ENCODE results near the gene CFC1B.
"Not testable (repeated sequence)": the region's sequence is repeated elsewhere in the genome, so short reads cannot be mapped to it uniquely, and the experiment has no call there.

CFC1B gene

GRCh38 chr2:130549475-130549874 lies 28.5 kb downstream of the CFC1B start:
- not testable (repeated sequence) for H3K4me3 ChIP-seq (replicated peaks; ENCODE audit: low read depth, low read length); DNase-seq (ENCODE audit: low read depth)

DNA sequence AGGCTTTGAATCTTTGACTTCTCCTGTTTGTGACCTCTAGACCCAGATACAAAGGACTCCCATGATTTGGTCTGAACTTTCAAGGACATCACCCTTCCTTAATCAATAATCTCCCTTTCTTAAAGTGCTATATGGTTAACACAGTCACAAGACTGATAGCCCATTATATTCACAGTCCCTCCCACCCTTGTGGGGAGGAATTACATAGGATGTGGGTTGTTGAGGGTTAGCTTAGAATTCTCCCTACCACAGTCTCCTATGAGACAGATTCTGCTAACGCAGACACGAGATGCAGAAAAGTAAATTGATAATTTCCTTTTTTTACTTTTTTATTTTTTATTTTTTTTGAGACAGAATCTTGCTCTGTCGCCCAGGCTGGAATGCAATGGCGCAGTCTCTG lies 33.2 kb downstream of the CFC1B start:
- DNase-seq (ENCODE audit: low read depth); H3K4me3 ChIP-seq (replicated peaks; ENCODE audit: low read depth, low read length): not testable (repeated sequence)

DNA sequence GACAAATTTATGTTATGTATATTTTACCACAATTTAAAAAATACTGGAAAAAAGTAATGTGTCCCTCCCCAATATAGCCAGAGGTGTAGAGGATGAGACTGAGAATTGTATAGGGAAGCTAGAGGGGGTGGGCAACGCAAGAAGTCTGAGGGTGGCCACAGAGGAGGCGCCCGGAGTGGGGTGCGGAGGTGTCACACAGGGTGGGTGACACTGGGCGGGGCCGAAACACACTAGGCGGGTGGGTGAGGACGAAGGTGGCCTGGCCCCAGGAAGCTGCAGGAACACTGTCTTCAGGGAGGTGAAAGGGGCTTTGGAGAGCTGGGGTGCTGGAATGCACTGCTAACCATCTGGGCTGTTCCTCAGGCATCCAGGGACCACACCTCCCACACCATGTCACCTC lies 35.4 kb downstream of the CFC1B start:
- DNase-seq (ENCODE audit: low read depth); H3K4me3 ChIP-seq (replicated peaks; ENCODE audit: low read depth, low read length): not testable (repeated sequence)

GRCh38 chr2:130566165-130566564 lies 45.1 kb downstream of the CFC1B start:
- not testable (repeated sequence) for DNase-seq (ENCODE audit: low read depth); H3K4me3 ChIP-seq (replicated peaks; ENCODE audit: low read depth, low read length)

- not testable (repeated sequence) for H3K4me3 ChIP-seq (replicated peaks; ENCODE audit: low read depth, low read length)
Measured at GRCh38 chr2:130571929-130572328, 50.9 kb downstream of the CFC1B start.

DNA sequence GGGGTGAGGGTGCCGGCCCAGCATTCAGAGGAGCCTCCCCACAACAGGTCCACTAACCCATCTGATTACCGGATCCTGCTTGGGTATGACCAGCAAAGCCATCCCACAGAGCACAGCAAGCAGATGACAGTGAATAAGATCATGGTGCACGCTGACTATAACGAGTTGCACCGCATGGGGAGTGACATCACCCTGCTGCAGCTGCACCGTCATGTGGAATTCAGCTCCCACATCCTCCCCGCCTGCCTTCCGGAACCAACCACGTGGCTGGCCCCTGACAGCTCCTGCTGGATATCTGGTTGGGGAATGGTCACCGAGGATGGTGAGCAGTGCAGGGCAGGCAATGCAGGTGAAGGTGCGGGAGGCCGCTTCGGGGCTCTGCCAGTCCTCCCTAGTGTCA lies 53.2 kb downstream of the CFC1B start:
- not testable (repeated sequence) for H3K4me3 ChIP-seq (replicated peaks; ENCODE audit: low read depth, low read length); DNase-seq (ENCODE audit: low read depth)

More at GRCh38 chr2:130571929-130572328, 50.9 kb downstream of the CFC1B start:
- DNase-seq (ENCODE audit: low read depth): not testable (repeated sequence)

DNA sequence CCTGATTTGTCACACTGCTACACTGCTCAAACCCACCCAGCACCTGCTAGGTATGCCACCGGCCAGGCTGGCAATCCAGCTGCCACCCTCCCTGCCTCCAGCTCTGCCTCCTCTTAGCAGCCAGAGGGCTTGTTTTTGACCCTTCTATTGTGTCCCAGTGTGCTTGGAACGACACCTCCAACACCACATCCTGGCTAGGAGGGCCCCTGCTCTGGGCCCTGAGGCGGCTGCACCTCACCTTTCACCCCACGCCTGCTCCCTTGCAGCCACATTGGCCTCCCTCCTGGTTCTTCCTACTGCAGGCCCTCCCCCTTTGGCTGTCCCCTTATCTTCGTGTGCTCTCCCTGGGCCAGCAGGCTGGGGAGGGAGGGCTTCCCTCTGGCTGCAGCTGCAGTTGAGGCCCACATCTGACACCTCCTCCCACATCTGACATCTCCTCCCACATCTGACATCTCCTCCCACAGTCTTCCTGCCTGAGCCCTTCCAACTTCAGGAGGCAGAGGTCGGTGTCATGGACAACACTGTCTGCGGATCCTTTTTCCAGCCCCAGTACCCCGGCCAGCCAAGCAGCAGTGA lies 55.3 kb downstream of the CFC1B start:
- not testable (repeated sequence) for H3K4me3 ChIP-seq (replicated peaks; ENCODE audit: low read depth, low read length); DNase-seq (ENCODE audit: low read depth)

DNA sequence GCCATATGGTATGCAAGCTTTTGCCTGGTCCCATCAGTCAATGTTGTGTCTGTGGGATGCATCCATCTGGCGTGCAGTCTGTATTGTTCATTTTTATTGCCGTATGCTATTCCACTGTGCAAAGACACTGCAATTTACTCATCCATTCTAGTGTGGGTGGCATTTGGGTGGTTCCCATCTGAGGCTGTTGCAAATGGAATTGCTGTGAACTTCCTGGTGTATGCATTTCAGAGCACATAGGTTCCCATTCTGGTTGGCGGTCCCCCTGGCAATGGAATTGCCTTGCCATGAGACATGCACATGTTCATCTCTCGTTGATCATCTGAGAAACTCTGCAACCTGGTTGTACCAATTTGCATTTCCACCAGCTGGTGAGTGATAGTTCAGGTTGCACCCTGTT lies 56.5 kb downstream of the CFC1B start:
- DNase-seq (ENCODE audit: low read depth); H3K4me3 ChIP-seq (replicated peaks; ENCODE audit: low read depth, low read length): not testable (repeated sequence)
